Right lobe of liver (tissue), 4 donors: Measurements from ENCODE around the gene FAM219A.

Source experiments
- POLR2A ChIP-seq: fragments of 450-650 bp; IDR thresholded peaks from one replicate; pipeline ENCODE4 v1.6.1; 2017; ENCODE audit warnings: antibody characterized with exemption, mild to moderate bottlenecking
- TF ChIP-seq, protein P1 (sequence below), 4 donors: fragments of 200-600 bp in 3 of 4; fragments of 450-650 bp in 1 of 4; IDR thresholded peaks; one replicate each; pipeline versions ENCODE4 v1.5.1 to v1.8.0; 2016 to 2022; ENCODE audit warnings: antibody characterized with exemption in 4 of 4, mild to moderate bottlenecking in 2 of 4
- donor health status: DM: no; HTN: no; CAD: no.
- donor health status: DM: no; HTN: no; CAD: no.
- donor health status: DM: no; HTN: yes; CAD: no.

DNA sequence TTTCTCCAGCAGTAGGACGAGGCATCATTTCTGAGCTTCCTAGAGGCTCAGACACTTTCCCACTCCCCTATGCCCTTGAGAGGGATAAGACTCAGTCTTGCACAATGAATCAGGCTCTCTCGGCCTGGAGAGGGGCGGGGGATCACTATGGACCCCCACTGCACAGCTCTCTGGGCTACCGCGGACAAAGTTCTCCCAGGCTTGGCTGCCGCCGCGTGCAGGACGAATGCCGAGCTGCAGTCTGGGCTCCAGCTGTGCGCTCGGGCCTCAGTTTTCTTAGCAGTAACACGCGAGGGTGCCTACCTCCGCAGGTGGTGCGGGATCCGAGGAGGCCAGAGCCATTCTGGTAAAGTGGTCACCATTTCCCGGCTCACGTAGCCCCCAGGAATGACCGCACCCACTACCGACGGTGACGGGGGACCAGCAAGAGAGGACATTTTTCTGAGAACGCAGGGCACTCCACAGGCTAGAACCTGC is 78.3 kb downstream of the FAM219A start:
- TF ChIP-seq, protein P1, sequence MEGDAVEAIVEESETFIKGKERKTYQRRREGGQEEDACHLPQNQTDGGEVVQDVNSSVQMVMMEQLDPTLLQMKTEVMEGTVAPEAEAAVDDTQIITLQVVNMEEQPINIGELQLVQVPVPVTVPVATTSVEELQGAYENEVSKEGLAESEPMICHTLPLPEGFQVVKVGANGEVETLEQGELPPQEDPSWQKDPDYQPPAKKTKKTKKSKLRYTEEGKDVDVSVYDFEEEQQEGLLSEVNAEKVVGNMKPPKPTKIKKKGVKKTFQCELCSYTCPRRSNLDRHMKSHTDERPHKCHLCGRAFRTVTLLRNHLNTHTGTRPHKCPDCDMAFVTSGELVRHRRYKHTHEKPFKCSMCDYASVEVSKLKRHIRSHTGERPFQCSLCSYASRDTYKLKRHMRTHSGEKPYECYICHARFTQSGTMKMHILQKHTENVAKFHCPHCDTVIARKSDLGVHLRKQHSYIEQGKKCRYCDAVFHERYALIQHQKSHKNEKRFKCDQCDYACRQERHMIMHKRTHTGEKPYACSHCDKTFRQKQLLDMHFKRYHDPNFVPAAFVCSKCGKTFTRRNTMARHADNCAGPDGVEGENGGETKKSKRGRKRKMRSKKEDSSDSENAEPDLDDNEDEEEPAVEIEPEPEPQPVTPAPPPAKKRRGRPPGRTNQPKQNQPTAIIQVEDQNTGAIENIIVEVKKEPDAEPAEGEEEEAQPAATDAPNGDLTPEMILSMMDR (IDR thresholded peaks at IDR 0.05): no peak
- TF ChIP-seq POLR2A: no peak
